Activated T-helper 17 cell treated with anti-CD3 and anti-CD28 coated beads, Interleukin-2, amount 50 U/mL, for 72 hours (primary cell): ENCODE measurements around the gene SRP54. TPM values are rescaled to one million over a fixed set of nuclear protein-coding genes. Genes with fewer than 3 reads are reported as not detected.
A peak's percentile ranks its signal among the peaks of the same experiment; 100 is the strongest.
"Not testable (repeated sequence)": the region's sequence is repeated elsewhere in the genome, so short reads cannot be mapped to it uniquely, and the experiment has no call there.

Source experiments
- ATAC-seq: fragments of 150-1000 bp; cut with Tn5 transposase; replicated peaks from 2 replicates; pipeline ENCODE4 v1.10.0; 2021; ENCODE audit warnings: mild to moderate bottlenecking, moderate library complexity
- H3K27ac Mint-ChIP-seq: one replicate; pipeline ENCODE4 v1.8.0; 2022; ENCODE audit warnings: mixed read lengths
- H3K27me3 Mint-ChIP-seq: one replicate; pipeline ENCODE4 v1.8.0; 2022; ENCODE audit warnings: mixed read lengths
- H3K36me3 Mint-ChIP-seq: one replicate; pipeline ENCODE4 v1.8.0; 2022; ENCODE audit warnings: low read depth, mild to moderate bottlenecking, mixed read lengths
- H3K4me1 Mint-ChIP-seq: one replicate; pipeline ENCODE4 v1.8.0; 2022; ENCODE audit warnings: mixed read lengths
- H3K4me3 Mint-ChIP-seq: one replicate; pipeline ENCODE4 v1.8.0; 2022; ENCODE audit warnings: mild to moderate bottlenecking, mixed read lengths
- H3K9me3 Mint-ChIP-seq: one replicate; pipeline ENCODE4 v1.8.0; 2022; ENCODE audit warnings: mixed read lengths
- total RNA-seq, 2 donors: library from RNA; stranded (reverse); gene quantifications; one replicate each; pipeline ENCODE4 v1.2.3, GENCODE V29; 2022

The SRP54 gene
- total RNA-seq, 2 donors from 2014 or later: 90.7 to 115 TPM

DNA sequence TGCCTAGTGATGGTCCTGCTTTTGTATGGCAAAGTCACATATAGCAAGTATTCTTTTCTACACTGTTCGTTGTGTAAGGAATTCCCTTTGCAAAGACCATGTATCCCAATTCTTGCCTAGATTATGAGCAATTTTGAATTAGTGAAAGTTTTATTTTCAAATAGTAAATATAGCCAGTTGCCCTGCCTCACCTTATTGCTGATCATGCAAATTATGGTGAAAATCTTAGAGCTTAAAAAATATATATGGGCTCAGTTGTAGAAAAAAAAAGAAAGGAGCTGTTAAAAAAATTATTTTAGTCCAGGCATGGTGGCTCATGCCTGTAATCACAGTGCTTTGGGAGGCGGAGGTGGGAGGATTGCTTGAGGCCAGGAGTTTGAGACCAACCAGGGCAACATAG lies 18.8 kb downstream of the SRP54 start:
- H3K27me3 Mint-ChIP-seq: no peaks in the 10 kb centered on the region
- no peak for ATAC-seq
- peaks cover 98% of the 10 kb centered on the region for H3K36me3 Mint-ChIP-seq
- H3K9me3 Mint-ChIP-seq: no peaks in the 10 kb centered on the region
- no peak overlapping the region for H3K4me3 Mint-ChIP-seq
- no peaks in the 10 kb centered on the region for H3K4me1 Mint-ChIP-seq
- H3K27ac Mint-ChIP-seq: no peak overlapping the region

DNA sequence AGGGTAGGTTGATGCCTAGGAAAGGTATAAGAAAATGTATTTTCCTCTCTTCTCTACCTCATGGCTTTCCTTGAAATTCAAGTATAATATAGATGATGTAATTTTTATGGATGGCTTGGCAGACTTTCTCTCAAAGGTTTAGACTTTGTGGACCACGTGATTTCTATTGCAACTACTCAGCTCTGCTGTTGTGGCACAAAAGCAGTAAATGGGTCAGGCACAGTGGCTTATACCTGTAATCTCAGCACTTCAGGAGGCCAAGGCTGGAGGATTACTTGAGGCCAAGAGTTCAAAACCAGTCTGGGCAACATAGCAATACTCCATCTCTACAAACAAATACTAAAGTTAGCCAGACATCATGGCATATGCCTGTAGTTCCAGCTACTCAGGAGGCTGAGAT lies 22.0 kb downstream of the SRP54 start:
- no peak for ATAC-seq
- H3K36me3 Mint-ChIP-seq: peaks cover 96% of the 10 kb centered on the region
- no peaks in the 10 kb centered on the region for H3K27me3 Mint-ChIP-seq
- H3K4me1 Mint-ChIP-seq: no peaks in the 10 kb centered on the region
- H3K4me3 Mint-ChIP-seq: no peak overlapping the region
- no peak overlapping the region for H3K27ac Mint-ChIP-seq
- H3K9me3 Mint-ChIP-seq: no peaks in the 10 kb centered on the region

DNA sequence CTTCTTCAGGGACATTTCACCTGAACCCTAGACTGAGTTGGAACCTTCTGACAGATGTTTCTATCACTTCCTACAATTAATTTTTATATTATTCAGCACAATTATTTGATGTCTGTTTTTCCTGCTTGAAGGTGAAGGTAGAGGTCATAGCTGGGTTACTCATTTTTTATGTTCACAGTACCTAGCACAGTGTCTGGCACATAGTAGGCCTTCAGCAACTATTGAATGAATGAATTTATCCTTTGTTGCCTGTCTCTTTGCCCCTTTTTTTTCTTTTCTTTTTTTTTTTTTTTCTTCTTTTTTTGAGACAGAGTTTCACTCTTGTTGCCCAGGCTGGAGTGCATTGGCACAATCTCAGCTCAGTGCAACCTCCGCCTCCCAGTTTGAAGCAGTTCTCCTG lies 33.8 kb downstream of the SRP54 start:
- H3K9me3 Mint-ChIP-seq: no peaks in the 10 kb centered on the region
- H3K36me3 Mint-ChIP-seq: peaks cover 99% of the 10 kb centered on the region
- no peaks in the 10 kb centered on the region for H3K27me3 Mint-ChIP-seq
- H3K4me3 Mint-ChIP-seq: no peak overlapping the region
- H3K27ac Mint-ChIP-seq: no peak overlapping the region
- ATAC-seq: no peak
- H3K4me1 Mint-ChIP-seq: no peaks in the 10 kb centered on the region

DNA sequence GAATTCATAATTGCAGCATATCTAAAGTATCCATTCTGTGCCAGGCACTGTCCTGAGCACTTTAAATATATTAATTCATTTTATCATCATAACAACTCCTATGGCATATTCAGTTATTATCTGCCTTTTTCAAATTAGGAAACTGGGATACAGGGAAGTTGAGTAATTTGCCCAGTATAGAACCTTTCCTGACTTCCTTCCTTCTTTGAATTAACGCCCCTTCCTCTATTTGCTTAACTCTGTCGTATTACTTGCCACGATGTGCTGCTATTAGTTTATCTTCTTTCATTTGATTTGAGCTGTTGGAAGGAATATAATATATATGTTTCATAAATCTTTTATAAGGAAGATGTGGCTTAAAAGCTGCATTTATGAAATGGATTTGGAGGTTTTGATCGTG lies 37.9 kb downstream of the SRP54 start:
- no peaks in the 10 kb centered on the region for H3K27me3 Mint-ChIP-seq
- H3K36me3 Mint-ChIP-seq: peaks cover 99% of the 10 kb centered on the region
- H3K4me1 Mint-ChIP-seq: no peaks in the 10 kb centered on the region
- H3K4me3 Mint-ChIP-seq: no peak overlapping the region
- no peak for ATAC-seq
- H3K27ac Mint-ChIP-seq: no peak overlapping the region
- H3K9me3 Mint-ChIP-seq: no peaks in the 10 kb centered on the region

DNA sequence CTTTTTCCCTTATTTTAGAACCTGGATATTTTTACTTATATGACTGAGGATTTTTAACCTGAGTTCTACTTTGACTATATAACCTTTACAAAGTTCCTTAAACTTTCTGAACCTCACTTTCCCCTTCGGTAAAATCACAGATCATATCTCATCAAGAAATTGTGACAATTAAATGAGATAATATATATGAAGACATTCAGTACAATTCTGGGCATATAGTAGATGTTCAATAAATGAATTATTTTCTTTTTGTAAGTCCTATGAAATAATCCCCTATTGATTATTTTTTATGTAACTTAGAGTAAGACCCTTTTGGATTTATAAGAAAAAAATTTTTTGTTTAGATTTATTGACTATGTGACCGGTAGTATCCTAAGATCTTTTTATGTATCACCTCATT lies 45.6 kb downstream of the SRP54 start:
- Mint-ChIP-seq H3K27ac (no peak overlapping the region), H3K9me3 (peaks cover 3% of the 10 kb centered on the region), H3K36me3 (peaks cover 99% of the 10 kb centered on the region), H3K4me1 (no peaks in the 10 kb centered on the region), H3K27me3 (no peaks in the 10 kb centered on the region), H3K4me3 (no peak overlapping the region)
- no peak for ATAC-seq

DNA sequence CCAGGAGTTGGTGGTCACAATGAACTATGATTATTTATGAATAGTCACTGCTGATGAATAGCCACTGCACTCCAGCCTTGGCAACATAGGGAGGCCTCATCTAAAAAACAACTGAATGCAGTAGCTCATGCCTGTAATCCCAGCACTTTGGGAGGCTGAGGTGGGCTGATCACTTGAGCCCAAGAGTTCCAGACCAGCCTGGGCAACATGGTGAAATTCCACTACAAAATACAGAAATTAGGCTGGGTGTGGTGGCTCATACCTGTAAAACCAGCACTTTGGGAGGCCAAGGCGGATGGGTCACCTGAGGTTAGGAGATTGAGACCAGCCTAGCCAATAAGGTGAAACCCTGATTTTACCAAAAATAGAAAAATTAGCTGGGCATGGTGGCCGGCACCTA lies 49.8 kb downstream of the SRP54 start:
- Mint-ChIP-seq H3K27ac (no peak overlapping the region), H3K36me3 (peaks cover 69% of the 10 kb centered on the region), H3K4me1 (no peaks in the 10 kb centered on the region), H3K27me3 (no peaks in the 10 kb centered on the region), H3K9me3 (peaks cover 7% of the 10 kb centered on the region), H3K4me3 (no peak overlapping the region)
- ATAC-seq: no peak

DNA sequence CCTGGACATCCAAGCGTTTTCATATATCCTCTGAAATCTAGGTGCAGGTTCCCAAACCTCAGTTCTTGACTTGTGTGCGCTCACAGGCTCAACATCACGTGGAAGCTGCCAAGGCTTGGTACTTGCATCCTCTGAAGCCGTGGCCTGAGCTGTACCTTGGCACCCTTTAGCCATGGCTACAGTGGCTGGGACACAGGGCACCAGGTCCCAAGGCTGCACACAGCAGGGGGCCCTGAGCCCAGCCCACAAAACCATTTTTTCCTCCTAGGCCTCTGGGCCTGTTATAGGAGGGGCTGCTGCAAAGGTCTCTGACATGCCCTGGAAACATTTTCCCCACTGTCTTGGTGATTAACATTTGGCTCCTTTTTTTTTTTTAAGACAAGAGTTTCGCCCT lies 51.6 kb downstream of the SRP54 start:
- H3K36me3 Mint-ChIP-seq: peaks cover 50% of the 10 kb centered on the region
- no peak overlapping the region for H3K27ac Mint-ChIP-seq
- no peak for ATAC-seq
- no peaks in the 10 kb centered on the region for H3K27me3 Mint-ChIP-seq
- H3K4me3 Mint-ChIP-seq: no peak overlapping the region
- no peaks in the 10 kb centered on the region for H3K4me1 Mint-ChIP-seq
- H3K9me3 Mint-ChIP-seq: peaks cover 7% of the 10 kb centered on the region

DNA sequence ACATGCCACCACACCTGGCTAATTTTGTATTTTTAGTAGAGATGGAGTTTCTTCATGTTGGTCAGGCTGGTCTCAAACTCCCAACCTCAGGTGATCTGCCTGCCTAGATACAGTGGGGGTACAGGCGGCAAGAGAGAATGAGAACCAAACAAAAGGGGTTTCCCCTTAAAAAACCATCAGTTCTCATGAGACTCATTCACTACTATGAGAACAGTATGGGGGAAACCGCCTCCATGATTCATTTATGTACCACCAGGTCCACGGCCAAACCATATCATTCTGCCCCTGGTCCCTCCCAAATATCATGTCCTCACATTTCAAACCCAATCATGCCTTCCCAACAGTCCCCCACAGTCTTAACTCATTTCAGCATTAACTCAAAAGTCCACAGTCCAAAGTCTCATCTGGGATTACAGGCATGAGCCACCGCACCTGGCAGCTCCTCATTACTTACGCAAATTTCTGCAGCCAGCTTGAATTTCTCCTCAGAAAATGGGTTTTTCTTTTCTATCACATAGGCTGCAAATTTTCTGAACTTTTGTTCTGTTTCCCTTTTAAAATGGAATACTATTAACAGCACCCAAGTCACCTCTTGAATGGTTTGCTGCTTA lies 52.3 kb downstream of the SRP54 start:
- peaks cover 44% of the 10 kb centered on the region for H3K36me3 Mint-ChIP-seq
- H3K9me3 Mint-ChIP-seq, H3K4me3 Mint-ChIP-seq, H3K27me3 Mint-ChIP-seq, H3K27ac Mint-ChIP-seq, H3K4me1 Mint-ChIP-seq: not testable (repeated sequence)
- ATAC-seq: peak; percentile 31

DNA sequence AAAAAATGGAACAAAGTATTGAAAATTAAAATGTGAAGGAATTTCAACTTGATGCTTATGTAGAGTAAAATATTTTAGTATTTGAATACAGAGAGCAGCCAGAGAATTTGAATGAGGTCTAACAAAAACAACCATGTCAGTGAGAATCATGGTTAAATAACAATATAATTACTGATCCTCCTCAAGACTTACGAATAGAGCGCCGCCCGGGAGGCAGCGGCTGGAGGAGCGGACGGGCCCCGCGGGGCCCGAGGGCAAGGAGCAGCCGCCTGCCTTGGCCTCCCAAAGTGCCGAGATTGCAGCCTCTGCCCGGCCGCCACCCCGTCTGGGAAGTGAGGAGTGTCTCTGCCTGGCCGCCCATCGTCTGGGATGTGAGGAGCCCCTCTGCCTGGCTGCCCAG lies 55.5 kb downstream of the SRP54 start:
- H3K27me3 Mint-ChIP-seq, ATAC-seq, H3K4me3 Mint-ChIP-seq, H3K27ac Mint-ChIP-seq, H3K9me3 Mint-ChIP-seq, H3K4me1 Mint-ChIP-seq: not testable (repeated sequence)
- H3K36me3 Mint-ChIP-seq: peaks cover 13% of the 10 kb centered on the region

DNA sequence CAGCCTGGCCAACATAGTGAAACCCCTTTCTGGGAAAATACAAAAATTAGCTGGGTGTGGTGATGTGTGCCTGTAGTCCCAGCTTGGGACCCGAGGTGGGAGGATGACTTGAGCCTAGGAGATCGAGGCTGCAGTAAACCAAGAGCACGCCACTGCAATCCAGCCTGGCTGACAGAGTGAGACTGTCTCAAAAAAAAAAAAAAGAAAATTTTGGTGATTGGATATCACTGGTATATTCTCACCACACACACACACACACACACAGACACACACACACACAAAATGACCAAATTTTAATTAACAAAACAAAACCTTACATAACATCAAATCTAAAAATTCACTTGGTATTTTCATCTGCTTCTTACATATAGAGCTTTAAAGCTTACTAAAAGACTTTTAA lies 59.8 kb downstream of the SRP54 start:
- Mint-ChIP-seq H3K36me3 (peaks cover 1% of the 10 kb centered on the region), H3K27ac (no peak overlapping the region), H3K27me3 (no peaks in the 10 kb centered on the region), H3K9me3 (no peaks in the 10 kb centered on the region), H3K4me3 (no peak overlapping the region), H3K4me1 (peaks cover 11% of the 10 kb centered on the region)
- ATAC-seq: no peak

DNA sequence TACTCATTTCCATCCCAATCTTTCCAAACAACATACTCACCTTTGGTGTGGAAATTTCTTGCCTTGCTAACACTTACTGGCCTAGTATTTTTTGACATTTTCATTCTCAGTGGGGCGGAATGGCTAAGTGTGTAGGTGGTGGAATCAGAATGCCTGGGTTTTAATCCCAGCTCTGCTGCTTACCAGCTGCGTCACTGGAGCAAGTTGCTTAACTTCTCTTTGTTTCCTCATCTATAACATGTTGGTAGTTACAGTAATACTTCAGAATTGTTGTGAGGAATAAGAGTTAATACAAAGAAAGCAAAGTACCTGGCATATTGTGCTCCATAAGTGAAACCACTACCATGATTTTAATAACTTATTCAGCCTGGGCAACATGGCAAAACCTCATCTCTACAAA lies 60.3 kb downstream of the SRP54 start:
- Mint-ChIP-seq H3K27me3 (no peaks in the 10 kb centered on the region), H3K4me3 (no peak overlapping the region), H3K27ac (no peak overlapping the region), H3K36me3 (peaks cover 5% of the 10 kb centered on the region), H3K4me1 (peaks cover 15% of the 10 kb centered on the region), H3K9me3 (no peaks in the 10 kb centered on the region)
- no peak for ATAC-seq

DNA sequence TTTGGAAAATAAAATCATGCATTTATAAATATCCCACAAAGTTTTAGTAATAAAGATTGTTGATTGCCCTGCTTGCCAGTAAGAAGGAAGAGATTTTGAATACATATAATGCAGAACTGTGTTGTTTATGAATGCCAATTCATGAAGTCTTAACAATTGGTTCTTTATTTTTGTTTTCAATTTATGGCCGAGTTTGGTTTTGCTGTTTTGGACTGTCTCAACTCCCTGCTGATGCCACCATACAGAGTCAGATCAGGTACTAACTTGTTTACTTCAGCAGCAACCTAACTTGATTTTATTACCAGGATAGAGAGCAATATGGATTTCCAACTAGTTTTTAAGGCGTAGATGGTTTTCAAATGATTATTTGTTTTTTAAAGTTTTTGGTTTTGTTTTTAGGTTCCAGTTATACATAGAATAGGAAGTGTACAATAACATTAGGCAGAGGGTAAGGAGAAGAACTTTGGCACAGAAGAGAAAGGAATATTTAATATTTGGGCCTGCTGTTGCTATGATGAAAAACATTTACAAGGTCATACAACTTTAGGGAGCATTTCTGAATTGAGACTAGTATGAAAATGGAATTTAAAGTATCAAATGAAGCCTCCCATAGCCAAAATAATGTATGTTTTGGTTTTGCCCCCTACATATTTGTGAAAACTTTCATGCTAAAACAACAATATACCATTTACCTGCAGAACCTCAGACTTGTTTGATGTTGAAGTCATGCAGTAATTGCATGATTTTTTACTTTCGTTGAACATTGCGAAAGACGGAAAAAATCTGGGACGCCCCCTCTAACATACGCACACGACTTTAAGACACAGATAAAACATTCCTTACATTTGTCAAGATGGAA lies 62.4 kb downstream of the SRP54 start:
- Mint-ChIP-seq H3K36me3 (peaks cover 17% of the 10 kb centered on the region), H3K4me3 (peak overlapping the region; percentile 97), H3K27me3 (no peaks in the 10 kb centered on the region), H3K9me3 (no peaks in the 10 kb centered on the region), H3K4me1 (peaks cover 16% of the 10 kb centered on the region), H3K27ac (peak overlapping the region; percentile 99)
- no peak for ATAC-seq

DNA sequence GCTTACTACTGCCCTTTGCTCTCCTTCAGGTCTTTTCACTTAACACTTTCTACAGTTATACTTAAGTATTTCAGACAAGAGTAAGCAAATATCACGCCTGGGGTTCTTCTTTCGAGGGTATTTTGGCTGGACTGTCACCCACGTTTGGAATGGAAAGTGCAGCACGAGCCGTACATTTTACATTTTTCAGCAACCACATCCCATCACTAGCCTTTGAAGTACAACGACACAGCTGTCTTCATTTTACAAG lies 62.9 kb downstream of the SRP54 start:
- ATAC-seq: no peak
- H3K36me3 Mint-ChIP-seq: peaks cover 22% of the 10 kb centered on the region
- H3K27ac Mint-ChIP-seq: peak overlapping the region; percentile 99
- H3K4me3 Mint-ChIP-seq: peak overlapping the region; percentile 97
- peaks cover 16% of the 10 kb centered on the region for H3K4me1 Mint-ChIP-seq
- no peaks in the 10 kb centered on the region for H3K27me3 Mint-ChIP-seq
- H3K9me3 Mint-ChIP-seq: no peaks in the 10 kb centered on the region

DNA sequence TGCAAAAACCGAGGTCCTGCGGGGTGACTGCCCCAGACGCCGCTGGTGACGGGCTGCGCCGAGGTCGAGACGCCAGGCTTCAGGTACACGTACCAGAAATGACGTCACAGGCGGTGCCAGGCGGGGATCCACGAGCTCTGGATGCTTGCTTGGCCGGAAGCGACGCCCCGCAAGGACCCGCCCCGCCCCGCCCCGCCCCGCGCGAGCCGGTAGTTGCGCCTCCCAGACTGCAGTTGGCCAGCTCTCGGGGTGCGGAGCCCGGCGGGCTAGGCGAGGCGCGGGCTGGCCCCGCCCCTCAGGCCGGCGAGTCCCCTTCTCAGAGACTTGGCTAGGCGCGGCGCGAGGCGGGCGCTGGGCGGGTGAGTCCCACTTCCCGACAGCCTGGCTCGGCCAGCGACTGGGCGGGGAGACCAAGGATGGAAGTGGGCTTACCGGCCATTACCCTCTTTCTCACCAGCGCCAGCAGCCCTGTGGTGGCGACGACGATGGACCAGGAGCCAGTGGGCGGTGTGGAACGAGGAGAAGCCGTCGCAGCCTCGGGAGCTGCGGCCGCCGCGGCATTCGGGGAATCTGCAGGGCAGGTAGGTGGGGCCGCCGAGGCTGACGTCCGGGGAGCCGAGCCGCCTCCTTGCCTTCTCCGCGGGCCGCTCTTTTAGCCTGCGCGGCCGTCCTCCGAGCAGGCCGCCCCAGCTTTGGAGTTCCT lies 63.4 kb downstream of the SRP54 start, which contains the start of gene FAM177A1:
FAM177A1 (plus strand) TSS at position 225 of the 703 bp plus-strand sequence; CDS start at position 417, 192 bp downstream.
- H3K36me3 Mint-ChIP-seq: peaks cover 27% of the 10 kb centered on the region
- no peaks in the 10 kb centered on the region for H3K9me3 Mint-ChIP-seq
- ATAC-seq: peak; percentile 95
- H3K4me1 Mint-ChIP-seq: peaks cover 16% of the 10 kb centered on the region
- peak within 1 kb of the TSS; percentile 99 for H3K27ac Mint-ChIP-seq
- peak within 1 kb of the TSS; percentile 97 for H3K4me3 Mint-ChIP-seq
- H3K27me3 Mint-ChIP-seq: no peaks in the 10 kb centered on the region
